Psoas muscle (tissue), 8 donors: ENCODE measurements around the gene CEP162. TPM values are rescaled to one million over a fixed set of nuclear protein-coding genes. Genes with fewer than 3 reads are reported as not detected.
"Not testable (repeated sequence)": the region's sequence is repeated elsewhere in the genome, so short reads cannot be mapped to it uniquely, and the experiment has no call there.

Source experiments
- ATAC-seq, 4 donors: fragments of 200-7000 bp; cut with Tn5 transposase; one replicate each; pipeline ENCODE4 v1.9.1; 2020; ENCODE audit warnings: moderate library complexity in 3 of 4, mild to moderate bottlenecking in 2 of 4
- DNase-seq, 2 donors: peaks; one replicate each; pipeline ENCODE4 v3.0.0-alpha.2; 2020
- H3K27ac ChIP-seq: fragments of 200-600 bp; one replicate; pipeline ENCODE4 v1.8.0; 2022
- H3K27me3 ChIP-seq, 3 donors: fragments of 200-600 bp in 1 of 3; one replicate each; pipeline versions ENCODE4 v1.6.1 to v1.8.0; 2013 to 2022; ENCODE audit warnings: low read length in 2 of 3, mild to moderate bottlenecking in 2 of 3, moderate library complexity in 1 of 3; ENCODE audit not compliant: insufficient read depth in 3 of 3
- H3K36me3 ChIP-seq, 2 donors: fragments of 200-600 bp in 1 of 2; one replicate each; pipeline versions ENCODE4 v1.6.1 to v1.8.0; 2013 to 2022; ENCODE audit warnings: low read depth in 1 of 2, mild to moderate bottlenecking in 1 of 2, moderate library complexity in 1 of 2; ENCODE audit not compliant: insufficient read depth in 1 of 2
- H3K4me1 ChIP-seq: fragments of 200-600 bp; one replicate; pipeline ENCODE4 v1.8.0; 2022
- H3K4me3 ChIP-seq: fragments of 200-600 bp; one replicate; pipeline ENCODE4 v1.8.0; 2022; ENCODE audit warnings: mild to moderate bottlenecking
- H3K9me3 ChIP-seq: fragments of 200-600 bp; one replicate; pipeline ENCODE4 v1.8.0; 2022
- CTCF ChIP-seq: fragments of 200-600 bp; IDR thresholded peaks from one replicate; pipeline ENCODE4 v1.8.0; 2022; ENCODE audit warnings: antibody characterized with exemption
- WGBS, 3 donors: extraction: QIAGEN DNeasy Blood & Tissue Kit; methylation state at CpG; one replicate each; pipeline versions ENCODE4 v1.1.6 to v1.1.7; 2013; 5-methylcytosine and 5-hydroxymethylcytosine counted together
- intact Hi-C, 2 donors: fragments of 100-400 bp; cut with DNase I; formaldehyde crosslinking; loops; one replicate each; pipeline versions ENCODE4 v1.11.0 to v1.14.2; 2022
- polyA plus RNA-seq, 3 donors: library from polyadenylated mRNA; stranded (reverse); fragments of 200-250 nt; gene quantifications; one replicate each; pipeline ENCODE4 v1.2.3, GENCODE V29; 2013
- total RNA-seq, 4 donors: library from RNA; stranded (reverse); fragmentation: NEBNext Ultra II Directional in 2 of 4; extraction: Animal tissue kit (Norgen Biotek cat#: 25700) in 2 of 4; gene quantifications; one replicate each; pipeline versions ENCODE4 v1.2.1 to v1.2.4, GENCODE V29; 2021 to 2023
- donor health status: healthy with polysubstance abuse.
- donor health status: DM: no; HTN: no; CAD: no; lungs with moderate emphysema.
- donor health status: Bipolar disorder and iron deficiency.
- donor health status: healthy.
- donor health status: DM: yes; HTN: yes; CAD: no.
- donor health status: DM: no; HTN: no; CAD: no.
- donor health status: DM: no; HTN: no; CAD: no.
- donor health status: DM: yes; HTN: yes; CAD: no.

CEP162 gene
- total and polyA plus RNA-seq, 7 donors = 1.5 to 4.0 (median 2.4) TPM

GRCh38 chr6:84197708-84198107 is 29.7 kb downstream of the CEP162 start:
- no peaks in the 10 kb centered on the region for H3K9me3 ChIP-seq
- H3K4me1 ChIP-seq = no peaks in the 10 kb centered on the region
- DNase-seq (no peak), ATAC-seq (no peak)
- 70 to 82% (median 72%) methylated on average over 2 of the region's 2 CpGs for WGBS, 3 donors
- H3K36me3 ChIP-seq = peaks cover 0 to 57% of the 10 kb centered on the region in 2 donors
- no peak overlapping the region for H3K27ac ChIP-seq
- H3K27me3 ChIP-seq = no peaks in the 10 kb centered on the region
- no peak overlapping the region for H3K4me3 ChIP-seq
- no peak for TF ChIP-seq CTCF
- intact Hi-C loops = no loop called here

- Histone ChIP-seq H3K9me3 (no peaks in the 10 kb centered on the region), H3K4me1 (no peaks in the 10 kb centered on the region), H3K36me3 (peaks cover 6 to 58% of the 10 kb centered on the region in 2 donors), H3K4me3 (no peak overlapping the region), H3K27ac (no peak overlapping the region), H3K27me3 (no peaks in the 10 kb centered on the region)
- ATAC-seq (no peak), DNase-seq (no peak)
- WGBS, 3 donors = 89 to 99% (median 93%) methylated on average over 2 of the region's 2 CpGs
- no peak for TF ChIP-seq CTCF
- intact Hi-C loops = no loop called here
These were observed 34.2 kb downstream of the CEP162 start for GRCh38 chr6:84193114-84193708.

- no peak for TF ChIP-seq CTCF
- Histone ChIP-seq H3K9me3 (no peaks in the 10 kb centered on the region), H3K36me3 (peaks cover 6 to 47% of the 10 kb centered on the region in 2 donors), H3K4me3 (no peak overlapping the region), H3K27me3 (no peaks in the 10 kb centered on the region), H3K27ac (no peak overlapping the region), H3K4me1 (no peaks in the 10 kb centered on the region)
- WGBS, 3 donors = 95 to 98% (median 96%) methylated on average over 2 of the region's 2 CpGs
- no peak for DNase-seq
- ATAC-seq = no peak
- intact Hi-C loops = no loop called here
These were observed 35.6 kb downstream of the CEP162 start for GRCh38 chr6:84191802-84192201.

GRCh38 chr6:84189356-84189755 is 38.1 kb downstream of the CEP162 start:
- intact Hi-C loops, DNase-seq, H3K9me3 ChIP-seq, H3K4me3 ChIP-seq, H3K4me1 ChIP-seq, H3K27ac ChIP-seq, H3K27me3 ChIP-seq, ATAC-seq: not testable (repeated sequence)
- WGBS, 3 donors = 99 to 100% (median 99%) methylated on average over 7 to 19 of the region's 25 CpGs
- H3K36me3 ChIP-seq = peaks cover 6 to 58% of the 10 kb centered on the region in 2 donors

GRCh38 chr6:84183430-84183829 is 44.0 kb downstream of the CEP162 start:
- no peaks in the 10 kb centered on the region for H3K27me3 ChIP-seq
- no peak for ATAC-seq
- no peaks in the 10 kb centered on the region for H3K9me3 ChIP-seq
- H3K27ac ChIP-seq = no peak overlapping the region
- DNase-seq = no peak
- H3K4me3 ChIP-seq = no peak overlapping the region
- H3K36me3 ChIP-seq = peaks cover 2 to 24% of the 10 kb centered on the region in 2 donors
- TF ChIP-seq CTCF = no peak
- H3K4me1 ChIP-seq = no peaks in the 10 kb centered on the region
- intact Hi-C loops = no loop called here
- 94 to 98% (median 97%) methylated on average over 1 of the region's 1 CpG for WGBS, 3 donors
